Coronary artery (tissue), 2 donors: ENCODE measurements around the gene CGREF1.

Experiments
- DNase-seq: peaks from one replicate; pipeline ENCODE4 v3.0.0-alpha.2; 2017; ENCODE audit warnings: low spot score
- H3K27ac ChIP-seq, 2 donors: fragments of 200-600 bp; sonication (generic); one replicate each; pipeline ENCODE4 v1.5.1; 2016 to 2019
- H3K4me3 ChIP-seq: fragments of 200-600 bp; sonication (generic); 2 replicates; pipeline ENCODE4 v1.5.1; 2016; ENCODE audit warnings: mild to moderate bottlenecking, moderate library complexity
- CTCF ChIP-seq: fragments of 200-600 bp; sonication (generic); IDR thresholded peaks from one replicate; pipeline ENCODE4 v1.5.1; 2019; ENCODE audit warnings: antibody characterized with exemption

Gene CGREF1

GRCh38 chr2:27148801-27149439 is 30.0 kb upstream of the CGREF1 start, which contains the start of gene TCF23:
Gene TCF23 (plus strand): TSS chr2:27149004. CDS start chr2:27149134, 130 bp downstream.
- Histone ChIP-seq H3K27ac (no peak within 1 kb of the TSS), H3K4me3 (no peak within 1 kb of the TSS)
- no peak for DNase-seq
- no peak for TF ChIP-seq CTCF

- no peak overlapping the region for H3K27ac ChIP-seq
- TF ChIP-seq CTCF: no peak
- no peak overlapping the region for H3K4me3 ChIP-seq
- no peak for DNase-seq
These were observed 29.0 kb upstream of the CGREF1 start for GRCh38 chr2:27147935-27148334.

GRCh38 chr2:27145682-27146081 is 26.8 kb upstream of the CGREF1 start:
- Histone ChIP-seq H3K27ac (no peak overlapping the region), H3K4me3 (no peak overlapping the region)
- TF ChIP-seq CTCF: no peak
- no peak for DNase-seq

DNA sequence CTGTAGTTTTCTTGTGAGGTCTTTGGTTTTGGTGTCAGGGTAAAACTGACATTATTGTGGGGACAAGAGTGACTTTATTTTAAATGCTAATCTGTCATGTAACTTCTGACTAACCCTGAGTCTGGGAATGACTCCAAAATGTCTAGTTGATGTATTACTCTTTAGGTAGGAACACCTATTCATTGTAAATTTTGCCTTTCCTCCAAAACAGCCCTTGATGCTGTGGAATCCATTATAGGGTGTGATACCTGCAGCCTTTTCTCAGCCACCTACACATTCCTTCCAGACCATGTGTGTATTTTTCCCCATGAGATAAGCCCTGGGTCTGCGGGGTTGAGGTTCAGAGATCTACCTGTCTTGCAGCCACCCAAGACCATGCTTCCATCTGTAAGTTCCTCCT is 24.4 kb upstream of the CGREF1 start:
- no peak overlapping the region for H3K27ac ChIP-seq
- DNase-seq: no peak
- no peak overlapping the region for H3K4me3 ChIP-seq
- TF ChIP-seq CTCF: no peak

DNA sequence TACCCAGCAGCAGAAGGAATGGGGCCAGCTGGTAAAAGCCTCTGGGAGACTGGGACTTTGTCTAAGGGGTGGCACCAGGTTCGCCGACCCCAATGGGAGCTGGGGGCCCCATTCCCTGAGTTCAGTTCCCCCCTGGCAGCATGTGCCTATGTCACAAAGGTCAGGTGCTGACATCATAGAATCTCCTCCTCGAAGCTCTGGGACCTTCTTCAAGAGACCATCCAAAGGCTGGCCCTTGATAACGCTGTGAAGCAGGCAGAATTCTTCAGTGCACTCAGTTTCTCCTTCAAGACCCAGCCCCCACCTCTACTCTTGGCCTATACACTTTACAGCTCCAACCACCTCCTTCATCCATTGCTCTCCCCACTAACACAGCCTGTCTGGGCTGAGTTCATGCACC is 20.4 kb upstream of the CGREF1 start, which contains the start of gene PRR30:
Gene PRR30, minus strand, starts transcription at position 101 of the 400 bp plus-strand sequence. CDS start 1,081 bp downstream, outside the sequence.
- TF ChIP-seq CTCF: no peak
- DNase-seq: no peak
- Histone ChIP-seq H3K4me3 (no peak within 1 kb of the TSS), H3K27ac (no peak within 1 kb of the TSS)

DNA sequence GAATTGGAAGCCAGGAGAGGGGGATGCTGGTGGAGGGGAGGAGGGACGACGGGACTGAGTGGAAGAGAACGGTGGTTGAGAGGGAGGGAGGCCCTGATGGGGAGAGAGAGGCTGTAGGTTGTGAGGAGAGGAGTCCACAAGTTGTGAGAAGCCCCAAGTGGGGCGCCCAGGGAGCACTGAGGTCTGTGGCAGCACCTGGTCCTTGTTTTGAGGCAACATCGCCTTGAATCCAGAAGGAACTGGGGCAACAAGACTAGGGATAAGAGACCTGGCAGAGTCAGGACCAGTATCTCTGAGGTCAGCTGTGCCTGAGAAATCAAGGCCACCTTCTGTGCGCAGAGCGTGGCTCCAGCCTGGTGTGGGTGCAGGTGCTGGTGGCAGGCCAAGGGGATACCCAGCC is 19.2 kb upstream of the CGREF1 start:
- no peak overlapping the region for H3K27ac ChIP-seq
- H3K4me3 ChIP-seq: no peak overlapping the region
- TF ChIP-seq CTCF: no peak
- DNase-seq: no peak

GRCh38 chr2:27137322-27137935 is 18.5 kb upstream of the CGREF1 start:
- TF ChIP-seq CTCF: no peak
- H3K27ac ChIP-seq: no peak overlapping the region
- DNase-seq: no peak
- no peak overlapping the region for H3K4me3 ChIP-seq
